GM23248 (cell line): Measurements from ENCODE around the gene AMPD3. TPM values are rescaled to one million over a fixed set of nuclear protein-coding genes. Genes with fewer than 3 reads are reported as not detected.
A peak's percentile ranks its signal among the peaks of the same experiment; 100 is the strongest.

Experiments used
- DNase-seq: peaks from one replicate; pipeline ENCODE4 v3.0.0-alpha.2; 2015
- H2AFZ ChIP-seq: fragments of 200-600 bp; sonication (generic); 2 replicates; pipeline ENCODE4 v1.6.1; 2016; ENCODE audit warnings: antibody characterized with exemption
- H3F3A ChIP-seq: fragments of 200-600 bp; sonication (generic); 2 replicates; pipeline ENCODE4 v1.6.1; 2016; ENCODE audit warnings: mild to moderate bottlenecking, antibody characterized with exemption, mixed run types; ENCODE audit not compliant: insufficient read depth
- H3K27ac ChIP-seq: fragments of 200-600 bp; sonication (generic); 2 replicates; pipeline ENCODE4 v1.5.1; 2016; ENCODE audit warnings: mild to moderate bottlenecking
- H3K27me3 ChIP-seq: fragments of 200-600 bp; sonication (generic); replicated peaks from 2 replicates; pipeline ENCODE4 v1.6.1; 2016; ENCODE audit warnings: mild to moderate bottlenecking; ENCODE audit not compliant: insufficient read depth
- H3K36me3 ChIP-seq: fragments of 200-600 bp; sonication (generic); 2 replicates; pipeline ENCODE4 v1.6.1; 2016; ENCODE audit warnings: low read depth, mild to moderate bottlenecking
- H3K4me1 ChIP-seq: fragments of 200-600 bp; sonication (generic); 2 replicates; pipeline ENCODE4 v1.6.1; 2016; ENCODE audit warnings: mild to moderate bottlenecking; ENCODE audit not compliant: insufficient read depth
- H3K4me2 ChIP-seq: fragments of 200-600 bp; sonication (generic); one replicate; pipeline ENCODE4 v1.6.1; 2016; ENCODE audit warnings: mild to moderate bottlenecking; ENCODE audit not compliant: unreplicated experiment
- H3K4me3 ChIP-seq: fragments of 200-600 bp; sonication (generic); 2 replicates; pipeline ENCODE4 v1.5.1; 2016; ENCODE audit warnings: mild to moderate bottlenecking
- H3K79me2 ChIP-seq: fragments of 200-600 bp; sonication (generic); 2 replicates; pipeline ENCODE4 v1.6.1; 2016; ENCODE audit warnings: mild to moderate bottlenecking; ENCODE audit not compliant: insufficient read depth
- H3K9ac ChIP-seq: fragments of 200-600 bp; sonication (generic); 2 replicates; pipeline ENCODE4 v1.6.1; 2016; ENCODE audit warnings: mild to moderate bottlenecking
- H3K9me2 ChIP-seq: fragments of 200-600 bp; sonication (generic); 2 replicates; pipeline ENCODE4 v1.6.1; 2016; ENCODE audit warnings: mixed run types, mild to moderate bottlenecking, moderate library complexity; ENCODE audit not compliant: insufficient read depth
- H3K9me3 ChIP-seq: fragments of 200-600 bp; sonication (generic); one replicate; pipeline ENCODE4 v1.6.1; 2017; ENCODE audit warnings: low read depth
- H4K20me1 ChIP-seq: fragments of 200-600 bp; sonication (generic); 2 replicates; pipeline ENCODE4 v1.6.0; 2016; ENCODE audit not compliant: insufficient read depth
- EZH2 ChIP-seq: fragments of 200-600 bp; sonication (generic); IDR thresholded peaks from 2 replicates; pipeline ENCODE4 v1.6.1; 2018; ENCODE audit warnings: antibody characterized with exemption, mild to moderate bottlenecking; ENCODE audit not compliant: insufficient read depth, poor library complexity, severe bottlenecking
- EZH2phosphoT487 ChIP-seq: fragments of 200-600 bp; sonication (generic); IDR thresholded peaks from 2 replicates; pipeline ENCODE4 v1.6.1; 2018; ENCODE audit warnings: antibody characterized with exemption, moderate library complexity, mild to moderate bottlenecking, low read depth; ENCODE audit not compliant: insufficient read depth
- WGBS, 2 experiments: methylation state at CpG; one replicate each; pipeline ENCODE4 v1.1.6; 2015 to 2017; ENCODE audit warnings: low lambda C conversion rate in 2 of 2, low coverage in 1 of 2; ENCODE audit errors: missing lambda C conversion rate in 2 of 2; 5-methylcytosine and 5-hydroxymethylcytosine counted together
- in situ Hi-C: fragments of 300-500 bp; cut with MboI; formaldehyde crosslinking; loops from 2 replicates; pipeline ENCODE4 v1.15.0; 2020
- microRNA counts: library from miRNA; unstranded; fragments of <30 nt; microRNA quantifications from one replicate; lab custom pipeline; 2016
- polyA plus RNA-seq: library from polyadenylated mRNA; unstranded; fragments of >200 nt; fragmentation: Nextera tagmentation; extraction: Ambion mirVana; gene quantifications from 2 replicates; pipeline ENCODE4 v1.2.1, GENCODE V29; 2016
- total RNA-seq: library from RNA; depleted of rRNA; stranded (reverse); fragments of >200 nt; shearing (Covaris generic); gene quantifications from 2 replicates; pipeline ENCODE4 v1.2.3, GENCODE V29; 2014; rRNA removed

Gene AMPD3
- total and polyA plus RNA-seq, 2 experiments from 2014 or later: 3.3 to 4.9 TPM

GRCh38 chr11:10550503-10551289 lies 95.6 kb downstream of the AMPD3 start:
- WGBS, 2 experiments: 48 to 65% methylated on average over 3 of the region's 3 CpGs
- no peak overlapping the region for H2AFZ ChIP-seq
- H3K4me2 ChIP-seq: peak overlapping the region; percentile 50

DNA sequence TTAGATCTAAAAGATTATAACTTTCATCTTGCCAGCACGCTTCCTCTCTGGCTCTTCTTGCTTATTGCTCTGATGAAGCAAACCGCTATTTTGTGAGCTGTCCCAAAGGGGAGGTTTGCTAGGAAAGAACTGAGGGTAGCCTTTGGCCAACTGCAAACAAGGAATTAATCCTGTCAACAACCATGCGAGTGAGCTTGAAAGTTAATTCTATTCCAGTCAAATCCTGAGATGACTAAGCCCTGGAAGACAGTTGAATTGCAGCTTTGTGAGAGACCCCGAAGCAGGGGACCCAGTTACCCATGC lies 96.2 kb downstream of the AMPD3 start:
- TF ChIP-seq EZH2 (no peak), EZH2phosphoT487 (no peak)
- no peak overlapping the region; the same call in 1 of the 2 replicates for H3K27ac ChIP-seq
- DNase-seq: no peak

More at GRCh38 chr11:10550503-10551289, 95.6 kb downstream of the AMPD3 start:
- H4K20me1 ChIP-seq: no peaks in the 10 kb centered on the region
- H3K9ac ChIP-seq: no peak overlapping the region
- H3K27ac ChIP-seq: peak overlapping the region; percentile 41
- no peaks in the 10 kb centered on the region for H3K9me2 ChIP-seq
- in situ Hi-C loops: no loop called here
- no peaks in the 10 kb centered on the region for H3K79me2 ChIP-seq
- H3K36me3 ChIP-seq: no peaks in the 10 kb centered on the region
- peak overlapping the region; percentile 7; the same call in 1 of the 2 replicates for H3K4me3 ChIP-seq
- H3K9me3 ChIP-seq: no peaks in the 10 kb centered on the region
- H3K4me1 ChIP-seq: peaks cover 14% of the 10 kb centered on the region
- peak; percentile 86 for DNase-seq
- no peaks in the 10 kb centered on the region for H3K27me3 ChIP-seq
- TF ChIP-seq EZH2phosphoT487 (no peak), EZH2 (no peak)
- peaks cover 22% of the 10 kb centered on the region for H3F3A ChIP-seq

DNA sequence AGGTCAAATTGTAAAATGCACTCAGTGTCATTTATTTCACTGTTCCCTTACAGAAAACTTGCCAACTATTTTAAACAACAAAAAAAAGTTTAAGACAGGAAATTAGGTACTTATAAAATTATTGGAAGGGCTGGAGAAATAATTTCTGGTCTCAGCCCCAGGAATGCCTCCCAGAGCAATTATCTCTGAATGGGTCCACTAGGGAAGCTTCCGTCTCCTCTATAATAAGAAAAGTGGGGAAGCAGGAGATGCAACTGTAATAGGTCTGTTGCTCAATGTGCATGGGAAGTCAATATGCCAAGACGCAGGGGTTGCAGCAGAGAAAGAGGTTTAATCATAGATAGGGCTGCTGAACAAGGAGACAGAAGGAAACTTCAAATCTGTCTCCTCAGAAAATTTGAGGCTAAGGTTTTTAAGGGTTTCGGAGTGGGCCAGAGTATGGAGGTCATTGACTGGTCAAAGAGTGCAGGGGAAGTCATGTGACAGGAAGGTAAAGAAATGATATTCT lies 96.8 kb downstream of the AMPD3 start:
- TF ChIP-seq EZH2 (no peak), EZH2phosphoT487 (no peak)
- no peak for DNase-seq
- Histone ChIP-seq H3K36me3 (no peaks in the 10 kb centered on the region), H3F3A (peaks cover 22% of the 10 kb centered on the region), H3K4me2 (no peak overlapping the region), H4K20me1 (no peaks in the 10 kb centered on the region), H3K27ac (no peak overlapping the region), H3K4me3 (no peak overlapping the region), H3K9me3 (no peaks in the 10 kb centered on the region), H3K9me2 (no peaks in the 10 kb centered on the region), H3K4me1 (peaks cover 14% of the 10 kb centered on the region), H3K9ac (no peak overlapping the region), H2AFZ (no peak overlapping the region), H3K79me2 (no peaks in the 10 kb centered on the region), H3K27me3 (no peaks in the 10 kb centered on the region)
- WGBS, 2 experiments: 95 to 97% methylated on average over 3 of the region's 3 CpGs
- in situ Hi-C loops: no loop called here

More for the DNA sequence above, 96.2 kb downstream of the AMPD3 start:
- Histone ChIP-seq H3F3A (peaks cover 22% of the 10 kb centered on the region), H3K79me2 (no peaks in the 10 kb centered on the region), H3K4me1 (peaks cover 14% of the 10 kb centered on the region), H3K4me2 (peak overlapping the region; percentile 50), H3K36me3 (no peaks in the 10 kb centered on the region), H3K9me2 (no peaks in the 10 kb centered on the region), H3K4me3 (no peak overlapping the region), H3K9ac (no peak overlapping the region), H3K27me3 (no peaks in the 10 kb centered on the region), H3K9me3 (no peaks in the 10 kb centered on the region), H4K20me1 (no peaks in the 10 kb centered on the region), H2AFZ (no peak overlapping the region)
- WGBS, 2 experiments: 84 to 87% methylated on average over 4 of the region's 4 CpGs
- in situ Hi-C loops: no loop called here

DNA sequence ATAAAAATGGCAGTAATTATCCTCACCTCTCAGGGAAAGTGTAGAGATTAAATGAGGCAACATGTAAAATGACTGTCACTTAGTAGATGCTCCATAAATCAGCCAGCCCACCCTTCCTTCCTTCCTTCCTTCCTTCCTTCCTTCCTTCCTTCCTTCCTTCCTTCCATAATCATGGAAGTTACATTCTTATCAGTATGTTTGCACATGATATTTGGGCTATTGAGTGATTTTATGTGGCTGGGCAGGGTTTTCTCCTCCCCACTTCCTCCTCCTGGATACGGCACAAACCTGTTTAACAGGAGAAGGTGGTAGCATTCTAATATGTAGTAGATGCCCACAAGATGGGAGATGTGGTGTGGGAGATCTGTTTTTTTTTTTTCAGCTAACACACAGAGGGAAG lies 101.5 kb downstream of the AMPD3 start:
- Histone ChIP-seq H3K27ac (no peak overlapping the region), H3K79me2 (no peaks in the 10 kb centered on the region), H3K4me2 (no peak overlapping the region), H4K20me1 (no peaks in the 10 kb centered on the region), H3K27me3 (no peaks in the 10 kb centered on the region), H3K4me3 (no peak overlapping the region), H3K36me3 (no peaks in the 10 kb centered on the region), H2AFZ (no peak overlapping the region), H3K9me3 (no peaks in the 10 kb centered on the region), H3K4me1 (no peaks in the 10 kb centered on the region), H3K9me2 (no peaks in the 10 kb centered on the region), H3F3A (peaks cover 7% of the 10 kb centered on the region), H3K9ac (no peak overlapping the region)
- 90 to 100% methylated on average over 1 of the region's 1 CpG for WGBS, 2 experiments
- TF ChIP-seq EZH2 (no peak), EZH2phosphoT487 (no peak)
- no peak for DNase-seq
- in situ Hi-C loops: no loop called here

MicroRNA genes within 50 kb of the gene (microRNA counts, 767-probe panel; counts per million panel counts)
- microRNA hsa-miR-4485 (lab: Ali Mortazavi, UCI): 447 counts per million, percentile 86 among the panel's probes with 10 or more counts

Other genes starting within 250 kb of the AMPD3 start
- 32.7 and 42.7 TPM in 2 replicates for gene SBF2, start 161.0 kb upstream of the AMPD3 start, total RNA-seq
- gene SBF2, start 161.0 kb upstream of the AMPD3 start, polyA plus RNA-seq: 18.8 and 21.9 TPM in 2 replicates
- 537 and 551 TPM in 2 replicates for gene ADM, start 150.2 kb upstream of the AMPD3 start, total RNA-seq
- 451 and 460 TPM in 2 replicates for gene ADM, start 150.2 kb upstream of the AMPD3 start, polyA plus RNA-seq
- gene RNF141, start 85.9 kb downstream of the AMPD3 start, total RNA-seq: 35.5 and 35.9 TPM in 2 replicates
- 46.9 and 48.6 TPM in 2 replicates for gene RNF141, start 85.9 kb downstream of the AMPD3 start, polyA plus RNA-seq
- not detected in 2 replicates for gene LYVE1, start 113.4 kb downstream of the AMPD3 start, total RNA-seq
- not detected in 2 replicates for gene LYVE1, start 113.4 kb downstream of the AMPD3 start, polyA plus RNA-seq
- gene IRAG1, start 238.5 kb downstream of the AMPD3 start, total RNA-seq: 5.9 and 6.7 TPM in 2 replicates
- 4.5 and 5.3 TPM in 2 replicates for gene IRAG1, start 238.5 kb downstream of the AMPD3 start, polyA plus RNA-seq